ENCODE results near the gene ZMYND15.

Gene ZMYND15

DNA sequence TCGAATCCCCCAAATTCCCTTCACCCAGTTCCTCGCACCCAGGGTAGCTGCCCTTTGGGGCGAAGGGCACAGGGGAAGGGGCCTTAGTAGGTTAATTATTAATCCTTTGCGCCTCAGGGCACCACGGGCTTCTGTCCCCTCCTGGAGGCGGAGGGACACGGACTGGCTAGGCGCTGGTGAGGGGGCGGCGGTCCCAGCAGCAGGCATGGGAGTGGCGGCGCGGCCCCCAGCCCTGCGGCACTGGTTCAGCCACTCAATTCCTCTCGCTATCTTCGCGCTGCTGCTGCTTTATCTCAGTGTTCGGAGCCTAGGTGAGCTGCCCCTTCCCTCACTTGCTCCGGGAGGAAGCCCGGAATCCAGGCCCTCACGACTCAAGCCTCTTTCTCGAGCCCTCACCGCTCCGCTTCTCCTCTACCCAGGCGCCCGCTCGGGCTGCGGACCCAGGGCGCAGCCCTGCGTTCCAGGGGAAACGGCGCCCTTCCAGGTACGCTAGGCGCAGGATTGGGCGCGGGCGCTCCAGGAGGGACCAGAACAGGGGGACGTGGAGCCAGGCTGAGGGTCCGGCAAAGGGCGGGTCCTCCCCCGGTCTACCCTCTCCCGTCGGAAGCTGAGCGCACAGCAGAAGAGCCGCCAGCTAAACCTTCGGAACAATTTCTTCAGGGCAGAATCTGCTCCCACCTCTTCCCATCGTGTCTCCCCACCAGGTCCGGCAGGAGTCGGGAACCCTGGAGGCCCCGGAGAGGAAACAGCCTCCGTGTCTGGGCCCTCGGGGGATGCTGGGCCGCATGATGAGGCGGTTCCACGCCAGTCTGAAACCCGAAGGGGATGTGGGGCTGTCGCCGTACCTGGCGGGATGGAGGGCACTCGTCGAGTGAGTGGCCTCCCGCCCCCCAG lies 49.4 kb downstream of the ZMYND15 start, which contains the start of gene GLTPD2:
GLTPD2 (plus strand) TSS at position 158 of the 894 bp plus-strand sequence; CDS start at position 206, 48 bp downstream.
- DNase-seq = no peak

DNA sequence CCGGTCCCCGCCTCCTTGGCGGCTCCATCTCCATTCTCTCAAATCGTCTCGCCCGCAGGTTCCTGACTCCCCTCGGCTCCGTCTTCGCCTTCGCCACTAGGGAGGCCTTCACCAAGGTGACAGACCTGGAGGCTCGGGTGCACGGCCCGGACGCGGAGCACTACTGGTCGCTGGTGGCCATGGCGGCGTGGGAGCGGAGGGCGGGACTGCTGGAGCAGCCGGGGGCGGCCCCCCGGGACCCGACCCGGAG lies 50.0 kb downstream of the ZMYND15 start:
- no peak for DNase-seq

DNA sequence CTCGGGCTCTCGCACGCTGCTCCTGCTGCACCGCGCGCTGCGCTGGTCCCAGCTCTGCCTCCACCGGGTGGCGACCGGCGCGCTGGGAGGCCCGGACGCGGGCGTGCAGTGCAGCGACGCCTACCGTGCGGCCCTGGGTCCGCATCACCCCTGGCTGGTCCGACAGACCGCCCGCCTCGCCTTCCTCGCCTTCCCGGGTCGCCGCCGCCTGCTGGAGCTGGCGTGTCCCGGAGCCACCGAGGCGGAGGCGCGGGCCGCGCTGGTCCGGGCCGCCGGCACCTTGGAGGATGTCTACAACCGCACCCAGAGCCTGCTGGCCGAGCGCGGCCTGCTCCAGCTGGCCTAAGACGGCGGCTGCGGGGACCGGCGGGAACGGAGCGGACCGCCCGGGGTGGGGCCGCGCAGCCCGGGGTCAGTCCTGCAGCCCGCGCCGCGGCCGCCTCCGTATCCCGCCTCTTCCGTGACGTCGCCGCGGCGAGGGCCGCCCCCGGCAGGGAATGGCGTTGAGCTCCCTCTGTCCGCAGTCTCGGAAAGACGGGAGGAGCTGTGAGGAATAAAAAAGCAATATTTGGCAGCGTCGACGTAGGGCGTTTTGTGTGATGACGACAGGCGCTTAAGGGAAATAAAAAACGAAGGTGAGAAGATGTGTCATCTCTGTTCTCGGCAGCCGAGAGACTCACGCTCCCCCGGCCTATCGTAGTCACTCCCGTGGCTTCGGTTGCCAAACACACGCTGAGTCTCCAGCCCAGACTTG lies 50.5 kb downstream of the ZMYND15 start:
- DNase-seq = peak; percentile 88

DNA sequence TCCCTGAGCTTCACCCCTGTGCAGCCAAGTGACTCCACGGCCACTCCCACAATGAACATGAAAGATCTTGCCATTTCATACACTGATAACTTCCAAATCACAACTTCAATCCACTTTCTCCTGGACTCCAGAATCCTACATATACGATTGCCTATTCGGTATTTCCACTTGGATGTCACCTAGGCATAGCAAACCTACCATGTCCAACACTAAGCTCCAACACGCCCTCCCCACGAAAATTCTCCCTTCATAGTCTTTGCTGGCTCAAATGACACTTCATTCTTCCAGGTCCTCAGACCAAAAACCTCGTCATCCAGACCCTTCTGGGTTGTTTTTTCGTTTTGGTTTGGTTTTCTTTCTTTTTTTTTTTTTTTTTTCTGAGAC lies 51.1 kb downstream of the ZMYND15 start:
- no peak for DNase-seq

DNA sequence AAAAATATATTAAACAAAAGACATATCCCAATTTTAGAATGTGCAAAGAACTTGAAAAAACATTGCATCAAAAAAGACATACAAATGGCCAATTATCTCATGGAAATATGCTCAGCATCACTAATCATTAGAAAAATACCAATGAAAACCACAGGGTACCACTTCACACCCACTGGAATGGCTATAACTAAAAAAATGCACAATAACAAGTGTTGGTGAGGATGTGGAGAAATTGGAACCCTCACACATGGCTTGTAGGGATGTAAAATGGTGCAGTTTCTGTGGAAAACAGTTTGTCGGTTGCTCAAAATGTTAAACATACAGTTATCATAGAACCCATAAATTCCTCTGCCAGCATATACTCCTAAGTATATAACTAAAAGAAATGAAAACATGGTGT lies 55.5 kb downstream of the ZMYND15 start:
- no peak for DNase-seq

All from stimulated activated CD4-positive, alpha-beta T cell treated with anti-CD3 and anti-CD28 coated beads, Interleukin-15, amount 100 ng/mL, for 24 hours (primary cell).